Activated T-helper 9 cell treated with anti-CD3 and anti-CD28 coated beads, Interleukin-2, amount 50 U/mL, for 16 hours (primary cell): ENCODE measurements around the gene PHACTR1.

Experiments used
- DNase-seq: peaks from one replicate; pipeline ENCODE4 v3.0.0-alpha.2; 2020; ENCODE audit warnings: low read depth

Gene PHACTR1

DNA sequence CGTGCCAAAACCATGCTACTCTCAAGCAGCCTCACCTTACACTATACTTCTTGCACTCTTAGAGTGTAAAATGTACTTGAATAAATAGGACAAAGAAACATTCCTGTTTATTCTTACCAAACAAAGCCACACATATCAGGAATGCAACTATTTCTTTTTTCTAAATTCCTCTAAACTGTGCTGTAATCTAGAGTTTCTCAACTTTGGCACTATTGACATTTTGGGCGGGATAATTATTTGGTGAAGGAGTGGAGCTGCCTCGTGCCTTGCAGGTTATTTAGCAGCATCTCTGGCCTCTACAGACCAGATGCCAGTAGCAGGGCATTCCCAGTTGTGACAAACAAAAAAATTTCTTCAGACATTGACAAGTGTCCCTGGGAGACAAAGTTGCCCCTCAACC is 86.9 kb downstream of the PHACTR1 start:
- no peak for DNase-seq

DNA sequence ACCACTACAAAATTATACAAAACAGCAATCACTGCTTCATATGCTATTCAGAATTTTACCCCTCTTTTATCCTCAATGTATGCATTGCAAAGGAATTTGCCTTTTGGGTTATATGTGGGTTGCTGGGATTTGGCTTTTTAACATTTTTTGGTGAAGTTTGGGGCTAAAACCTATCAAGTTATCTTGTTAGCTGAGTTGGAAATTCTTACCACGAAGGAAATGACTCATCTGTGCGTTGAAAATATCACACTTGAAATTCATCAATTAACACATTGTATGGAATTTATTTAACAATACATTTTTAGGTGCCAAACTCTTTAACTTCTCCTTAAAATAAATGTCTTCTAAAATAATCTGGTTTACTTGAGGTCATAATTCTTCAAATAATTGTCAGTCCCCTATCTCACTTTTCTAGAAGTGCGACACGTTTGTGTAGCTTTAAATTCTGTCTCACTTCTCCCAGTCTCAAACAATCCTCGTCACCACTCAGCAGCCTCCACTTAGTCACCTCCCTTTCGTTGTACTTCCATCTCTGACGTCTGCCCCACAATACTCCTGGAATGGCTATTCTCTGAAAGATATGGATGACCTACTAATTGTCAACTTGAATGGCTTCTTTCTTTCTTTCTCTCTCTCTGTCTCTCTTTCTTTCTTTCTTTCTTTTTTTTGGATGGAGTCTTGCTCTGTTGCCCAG is 88.5 kb downstream of the PHACTR1 start:
- no peak for DNase-seq

DNA sequence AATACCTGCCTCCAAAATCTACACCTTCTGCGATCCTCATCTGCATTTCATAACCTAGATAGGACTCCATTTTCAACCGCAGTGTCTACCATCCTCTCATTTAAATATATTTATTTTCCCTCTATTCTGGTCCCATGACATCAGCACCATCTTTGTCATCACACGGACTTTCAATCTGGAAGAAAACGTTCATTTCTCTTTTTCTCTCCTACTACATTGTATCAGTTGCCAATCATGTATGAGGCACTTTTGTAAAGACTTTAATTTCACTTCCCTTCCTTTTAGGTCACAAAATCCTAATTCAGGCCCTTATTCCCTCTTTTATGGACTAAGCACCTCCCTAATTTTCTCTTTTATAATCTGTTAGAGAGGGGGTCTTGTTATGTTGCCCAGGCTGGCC is 89.6 kb downstream of the PHACTR1 start:
- DNase-seq, result no peak

DNA sequence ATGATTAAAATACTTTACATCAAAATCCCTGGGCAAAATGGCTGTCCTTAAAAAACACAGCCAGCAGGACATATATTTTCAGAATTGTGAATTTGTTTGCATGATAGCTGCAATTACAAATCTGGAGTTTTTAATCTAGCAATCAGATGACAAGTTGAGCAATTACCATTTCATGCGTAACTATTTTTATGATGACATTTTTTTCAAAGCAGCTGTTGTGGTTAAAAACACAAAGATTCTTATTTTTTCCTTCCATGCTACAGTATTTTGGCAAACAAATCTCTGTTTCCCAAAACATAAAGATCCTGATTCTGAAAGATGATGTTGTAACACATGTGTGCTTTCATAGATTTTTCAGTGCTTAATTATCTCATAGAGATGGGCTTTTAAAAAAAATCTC is 90.2 kb downstream of the PHACTR1 start:
- DNase-seq, result no peak

DNA sequence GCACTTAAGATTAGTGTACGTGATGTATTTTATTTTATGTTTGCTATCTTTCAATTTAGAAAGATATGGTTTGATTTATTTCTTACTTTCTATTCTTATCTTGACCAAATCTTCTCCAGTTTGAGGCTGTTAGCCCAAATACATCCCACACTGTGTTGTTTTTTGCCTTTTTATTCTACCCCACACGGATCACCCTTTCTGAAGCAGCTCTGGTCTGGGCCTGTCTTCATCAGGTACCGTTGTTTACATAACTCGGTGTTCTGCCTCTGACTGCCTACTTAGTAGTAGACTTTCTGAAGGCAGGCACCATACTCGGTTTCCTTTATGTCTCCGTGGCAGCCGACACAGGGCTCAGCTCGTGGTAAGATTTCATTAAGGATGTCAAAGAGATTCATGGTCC is 95.0 kb downstream of the PHACTR1 start:
- DNase-seq, result no peak

DNA sequence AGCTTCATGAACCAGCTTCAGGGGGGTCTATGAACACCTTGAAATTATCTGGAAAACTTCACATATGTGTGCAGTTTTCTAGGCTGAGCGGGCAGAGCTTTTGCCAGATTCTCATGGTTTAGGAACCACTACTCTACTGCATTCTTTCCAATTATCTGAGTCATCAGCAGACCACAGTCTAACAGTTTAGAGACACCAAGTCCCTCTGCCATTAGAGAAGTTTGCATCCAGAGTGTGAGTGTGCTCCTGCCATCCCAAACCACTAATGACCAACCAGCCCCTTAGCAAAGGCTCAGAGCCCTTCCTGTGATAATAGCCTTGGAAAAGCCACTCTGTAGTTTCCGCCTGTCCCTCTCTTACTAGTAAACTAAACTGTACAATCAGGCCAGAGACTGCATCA is 96.8 kb downstream of the PHACTR1 start:
- DNase-seq, result no peak

DNA sequence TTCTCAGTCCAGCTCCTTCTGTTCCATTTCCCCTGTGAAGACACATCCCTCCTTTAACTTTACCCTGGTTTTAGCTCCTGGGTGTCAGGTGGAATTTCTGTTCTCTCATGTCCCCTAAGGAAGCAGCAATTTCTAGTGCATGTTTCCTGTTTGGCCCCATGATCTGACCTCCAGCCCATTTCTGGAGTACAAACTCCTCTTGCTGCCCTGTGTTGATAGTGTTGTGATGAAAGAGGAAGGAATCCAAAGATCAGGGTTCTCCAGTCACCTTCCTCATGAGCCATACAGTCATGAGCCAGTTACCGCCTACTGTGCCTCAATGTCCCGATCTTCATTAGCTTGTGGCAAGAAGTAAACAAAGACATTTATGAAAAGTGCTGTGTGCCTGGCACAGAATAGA is 97.4 kb downstream of the PHACTR1 start:
- no peak for DNase-seq

DNA sequence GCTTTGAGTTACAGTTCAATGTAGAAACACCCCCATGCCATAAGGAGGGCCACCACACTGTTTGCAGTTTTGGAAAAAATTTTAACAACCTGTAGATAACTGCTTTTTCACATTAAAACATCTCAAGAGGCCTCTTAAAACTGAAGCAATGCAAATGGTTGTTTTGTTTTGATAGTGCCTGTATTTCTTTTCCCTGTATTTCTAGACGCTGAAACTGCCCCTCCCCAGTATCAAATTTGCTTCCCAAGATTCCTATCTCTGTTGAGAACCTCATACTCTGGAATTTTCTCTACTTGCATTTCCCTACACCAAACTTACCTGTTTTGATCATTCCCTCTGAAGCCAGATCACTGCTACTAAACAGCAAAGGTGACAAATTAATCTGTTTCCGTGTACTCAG is 98.5 kb downstream of the PHACTR1 start:
- DNase-seq, result no peak

DNA sequence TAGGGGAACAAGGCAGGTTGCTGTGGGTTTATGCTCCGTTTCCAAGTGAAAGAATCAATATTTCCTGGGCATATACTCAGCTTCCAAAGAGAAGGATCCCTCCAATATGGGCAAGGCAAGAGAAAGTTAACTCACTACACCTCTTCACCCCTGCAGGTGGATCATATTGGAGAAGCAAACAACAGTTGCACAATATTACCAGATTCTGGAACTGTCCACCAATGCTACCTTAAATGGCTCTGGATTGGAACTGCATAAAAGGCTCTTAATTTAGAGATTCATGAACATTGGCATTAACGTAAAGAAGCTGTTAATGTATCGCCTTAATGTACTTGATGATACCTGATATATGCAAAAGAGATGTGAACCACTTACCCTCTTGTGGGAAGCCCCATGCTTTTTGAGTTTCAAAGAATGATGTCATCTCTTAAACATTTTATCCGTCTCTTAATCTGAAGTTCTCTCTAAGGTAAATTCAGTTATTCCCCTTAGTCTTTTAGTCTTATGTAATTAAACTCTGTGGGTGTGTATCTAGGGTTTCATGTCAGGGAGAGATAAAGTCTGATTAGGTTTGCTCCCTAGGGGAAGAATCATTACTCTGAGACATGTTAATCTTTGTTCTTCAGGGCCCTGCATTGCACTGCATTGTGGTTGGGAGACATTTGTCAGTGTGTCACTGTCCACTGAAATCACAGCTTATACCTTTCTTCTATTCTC is 99.5 kb downstream of the PHACTR1 start:
- no peak for DNase-seq

DNA sequence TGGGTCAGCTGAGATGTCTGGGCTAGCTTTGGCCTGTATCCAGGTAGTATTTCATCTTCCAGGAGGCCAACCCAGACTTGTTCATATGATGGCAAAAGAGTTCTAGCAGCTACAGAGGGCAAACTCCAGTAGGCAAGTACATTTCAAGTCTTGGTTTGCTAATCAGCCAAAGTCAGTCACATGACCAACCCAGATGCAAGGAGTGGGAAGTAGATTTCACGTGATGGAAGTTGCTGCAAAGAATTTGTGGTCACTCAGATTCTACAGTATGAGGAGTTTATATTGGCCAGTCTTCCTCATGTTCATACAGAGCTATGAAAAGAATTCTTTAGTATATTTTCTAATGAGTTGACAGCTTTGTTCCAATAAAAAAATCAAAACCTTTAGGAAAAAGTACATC is 101.8 kb downstream of the PHACTR1 start:
- DNase-seq, result no peak

DNA sequence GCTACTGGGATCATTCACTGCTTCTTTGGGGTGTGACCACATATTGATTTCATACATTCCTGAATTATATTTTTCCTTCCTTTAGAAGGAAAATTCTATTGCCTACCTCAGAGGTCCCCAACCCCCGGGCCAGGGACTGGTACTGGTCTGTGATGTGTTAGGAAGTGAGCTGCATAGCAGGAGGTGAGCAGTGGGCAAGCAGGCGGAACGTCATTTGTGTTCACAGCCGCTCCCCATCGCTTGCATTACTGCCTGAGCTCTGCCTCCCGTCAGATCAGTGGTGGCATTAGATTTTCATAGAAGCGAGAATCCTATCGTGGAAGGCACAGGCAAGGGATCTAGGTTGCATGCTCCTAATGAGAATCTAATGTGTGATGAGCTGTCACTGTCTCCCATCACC is 107.3 kb downstream of the PHACTR1 start:
- no peak for DNase-seq

DNA sequence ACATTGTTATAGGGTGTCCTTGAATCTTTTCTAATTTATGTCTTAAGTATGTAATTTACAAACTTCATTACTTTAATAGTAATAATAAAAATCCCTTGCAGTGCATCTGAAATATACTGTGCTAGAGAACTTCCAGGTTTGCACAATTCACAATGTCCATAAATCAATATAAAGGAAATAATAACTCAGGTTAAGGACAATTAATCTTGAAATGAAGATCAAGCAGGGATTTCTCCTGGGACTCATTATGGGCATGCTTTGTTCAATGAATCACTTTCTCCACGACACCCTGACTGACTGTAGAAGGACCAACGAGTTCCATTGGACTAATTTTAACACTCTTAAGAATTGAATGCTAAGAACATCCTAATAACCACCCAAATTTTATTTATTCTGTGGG is 110.0 kb downstream of the PHACTR1 start:
- DNase-seq, result no peak

DNA sequence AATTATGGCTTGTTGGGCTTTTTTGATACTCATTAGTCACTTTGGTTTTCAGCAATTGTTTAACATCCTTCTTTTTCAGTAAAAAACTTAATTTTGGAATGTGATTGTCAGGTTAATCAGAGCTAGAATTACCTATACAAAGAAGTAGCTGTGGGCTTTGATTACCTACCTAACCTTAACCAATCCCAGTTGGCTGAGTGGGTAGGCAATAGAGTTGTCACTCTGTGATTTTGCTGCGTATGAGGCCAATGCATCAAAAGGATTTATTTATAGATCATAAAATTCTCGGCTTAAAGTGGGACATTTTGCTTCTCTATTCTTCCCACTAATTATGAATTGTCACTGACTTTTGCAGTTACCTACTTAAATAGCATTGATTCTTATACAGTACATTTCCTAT is 111.4 kb downstream of the PHACTR1 start:
- no peak for DNase-seq

DNA sequence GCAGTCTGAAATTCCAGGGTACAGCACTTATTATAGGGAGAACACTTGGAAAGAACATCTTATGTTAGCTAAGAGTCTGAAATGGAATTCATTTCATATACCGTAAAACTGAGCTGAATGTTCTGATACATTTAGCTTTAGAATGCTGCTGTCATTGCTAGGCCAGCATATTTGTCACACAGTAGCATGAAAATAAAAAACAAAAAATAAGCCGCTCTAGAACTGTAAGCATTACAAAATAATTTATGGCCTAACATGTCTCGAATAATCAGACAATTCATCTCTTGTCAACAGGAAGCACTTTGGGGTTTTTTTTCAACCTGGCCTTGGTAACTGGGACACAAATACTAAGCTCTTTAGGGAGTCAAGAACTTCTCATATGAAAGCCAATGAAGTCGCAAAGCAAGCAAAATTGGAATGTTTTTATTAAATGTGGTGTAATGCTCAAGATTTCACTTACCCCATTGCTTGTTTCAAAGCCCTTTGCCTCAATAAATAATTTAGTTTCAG is 115.7 kb downstream of the PHACTR1 start:
- no peak for DNase-seq

DNA sequence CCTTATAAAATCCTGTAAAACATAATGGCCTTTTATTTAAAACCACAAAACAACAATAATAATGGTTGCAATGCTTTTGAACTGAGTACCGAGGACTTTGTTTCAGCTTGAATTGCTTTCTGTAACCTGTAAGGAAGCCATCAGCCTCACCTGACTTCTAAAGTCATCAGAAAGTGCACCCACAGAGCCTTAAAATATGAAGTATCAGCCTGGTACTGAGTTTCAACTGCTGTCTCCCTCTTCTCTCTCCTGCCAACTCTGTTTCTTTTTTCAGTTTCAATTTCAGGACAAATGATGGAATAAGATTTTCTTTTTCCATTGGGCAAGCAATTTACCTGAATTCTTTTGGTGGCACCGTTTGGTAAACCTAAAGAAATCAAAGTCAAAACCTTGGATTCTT is 119.4 kb downstream of the PHACTR1 start:
- DNase-seq, result no peak

DNA sequence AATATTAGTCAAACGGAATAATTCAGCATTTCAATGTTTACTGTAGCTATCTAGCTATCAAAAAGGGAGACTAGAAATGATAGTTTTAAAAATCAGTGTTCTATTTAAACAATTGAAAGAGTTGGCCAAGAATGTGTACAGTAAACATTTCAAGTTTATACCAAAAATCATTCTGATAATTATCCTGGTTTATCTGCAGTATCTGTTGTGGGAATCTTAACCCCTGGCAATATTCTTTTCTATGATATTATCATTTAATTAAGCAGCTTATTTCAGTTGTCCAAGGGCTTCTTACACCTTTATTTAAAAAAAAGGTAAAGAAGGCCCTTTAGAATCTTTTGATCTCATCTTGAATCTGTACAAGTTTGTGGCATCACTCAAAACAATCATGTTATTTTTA is 125.1 kb downstream of the PHACTR1 start:
- no peak for DNase-seq

DNA sequence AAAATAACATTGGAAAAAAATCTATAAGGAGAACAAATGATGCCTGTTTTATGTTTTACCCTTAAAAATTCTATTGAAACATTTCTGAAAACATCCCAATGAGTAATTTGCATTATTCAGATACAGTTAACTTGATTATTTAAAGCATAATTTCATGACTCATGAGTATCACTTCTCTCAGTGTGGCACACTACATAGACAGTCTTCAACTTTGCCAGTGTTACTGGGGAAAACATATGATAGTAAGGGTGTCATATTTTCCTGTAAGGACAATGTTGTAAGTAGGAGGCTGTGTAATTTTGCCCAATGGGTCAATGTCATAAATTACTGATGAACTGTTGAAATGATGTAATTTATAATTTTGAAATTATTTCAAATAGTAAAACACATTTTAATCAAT is 125.5 kb downstream of the PHACTR1 start:
- DNase-seq, result no peak

DNA sequence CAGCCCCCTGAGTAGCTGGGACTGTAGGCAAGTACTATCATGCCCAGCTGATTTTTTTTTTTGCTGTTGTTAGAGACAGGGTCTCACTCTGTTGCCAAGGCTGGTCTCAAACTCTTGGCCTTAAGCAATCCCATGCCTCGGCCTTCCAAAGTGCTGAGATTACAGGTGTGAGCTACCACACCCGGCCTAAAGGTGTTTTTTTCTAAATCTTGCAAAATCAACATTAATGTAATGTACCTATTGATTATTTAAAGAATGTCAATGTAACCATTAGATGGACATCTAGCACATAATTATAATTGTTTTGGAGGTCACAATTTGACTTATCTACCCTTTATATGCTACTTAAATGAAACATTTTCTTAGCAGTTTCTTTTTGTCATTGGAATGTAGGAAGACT is 126.1 kb downstream of the PHACTR1 start:
- DNase-seq, result no peak

DNA sequence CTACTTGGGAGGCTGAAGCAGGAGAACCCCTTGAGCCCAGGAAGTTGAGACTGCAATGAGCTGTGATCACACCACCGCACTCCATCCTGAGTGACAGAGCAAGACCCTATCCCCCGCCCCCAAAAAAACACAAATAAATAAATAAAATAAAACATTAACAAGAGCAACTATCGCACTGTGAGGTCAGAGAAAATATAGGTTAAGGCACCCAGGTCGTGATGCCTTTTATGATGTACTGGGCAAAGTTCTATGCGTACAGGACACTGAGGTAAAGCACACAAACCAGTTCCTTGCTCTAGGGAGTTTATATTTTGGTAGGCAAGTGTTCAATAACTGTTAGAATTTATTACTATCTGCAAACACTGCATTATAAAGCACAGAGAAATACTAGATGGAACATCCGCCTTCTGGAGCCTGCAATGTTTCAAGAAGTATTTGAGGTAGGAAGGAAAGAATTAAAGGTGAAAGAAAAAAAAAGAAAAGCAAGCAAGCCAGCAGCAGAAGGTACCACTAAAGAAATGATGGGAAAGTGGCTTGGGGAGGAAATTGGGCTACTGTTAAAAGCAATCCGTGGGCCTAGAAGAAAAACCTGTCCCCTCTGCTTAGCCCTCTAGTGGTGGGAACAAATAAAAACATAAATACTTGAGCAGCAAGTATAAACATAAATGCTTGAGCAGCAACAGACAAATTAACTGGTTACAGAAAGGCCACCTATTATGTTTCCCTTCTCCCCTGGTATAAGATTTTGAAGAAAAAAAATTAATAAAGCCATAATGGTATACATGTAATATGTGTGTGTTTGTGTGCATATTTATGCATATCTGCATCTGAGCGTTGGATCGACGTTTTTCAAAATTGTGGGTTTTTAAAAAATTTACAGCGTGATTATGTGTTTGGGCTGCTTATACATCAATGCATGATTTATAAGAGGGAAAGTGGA is 128.0 kb downstream of the PHACTR1 start:
- DNase-seq, result no peak

DNA sequence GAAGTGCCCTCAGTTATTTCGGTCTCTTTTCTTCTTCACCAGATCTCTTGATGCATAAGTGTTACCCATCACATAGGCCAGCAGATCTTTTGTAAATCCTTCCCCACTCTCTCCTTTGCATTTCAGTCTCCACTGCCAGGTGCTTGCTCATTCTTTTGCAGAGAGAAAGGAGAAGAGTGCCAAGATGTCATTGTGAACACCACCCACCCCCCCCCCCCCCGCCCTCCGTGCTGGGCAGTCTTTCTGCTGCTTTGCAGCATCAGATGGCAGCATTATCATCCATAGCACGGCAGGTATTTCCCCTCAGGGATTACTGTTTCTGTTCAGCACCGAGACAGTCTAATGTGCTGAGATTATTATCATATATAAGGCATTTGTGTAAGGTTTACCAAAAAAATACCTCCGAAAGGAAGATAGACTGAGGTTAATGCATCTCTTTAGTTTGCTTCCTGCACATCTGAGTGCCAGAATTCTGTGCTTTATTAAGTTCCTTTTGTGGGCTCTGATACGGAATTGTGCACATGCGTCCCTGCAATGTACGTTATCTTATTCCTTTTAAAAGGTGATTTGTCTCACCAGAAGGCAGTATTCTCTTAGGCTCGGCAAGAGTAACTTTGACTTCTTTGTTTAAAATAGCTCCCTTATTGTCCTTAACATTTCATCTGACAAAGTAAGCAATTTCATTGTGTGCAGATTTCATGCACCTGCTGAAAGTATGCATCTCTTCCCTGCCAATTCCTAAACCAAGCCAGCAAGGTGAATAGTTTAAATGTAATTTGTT is 128.8 kb downstream of the PHACTR1 start:
- no peak for DNase-seq

DNA sequence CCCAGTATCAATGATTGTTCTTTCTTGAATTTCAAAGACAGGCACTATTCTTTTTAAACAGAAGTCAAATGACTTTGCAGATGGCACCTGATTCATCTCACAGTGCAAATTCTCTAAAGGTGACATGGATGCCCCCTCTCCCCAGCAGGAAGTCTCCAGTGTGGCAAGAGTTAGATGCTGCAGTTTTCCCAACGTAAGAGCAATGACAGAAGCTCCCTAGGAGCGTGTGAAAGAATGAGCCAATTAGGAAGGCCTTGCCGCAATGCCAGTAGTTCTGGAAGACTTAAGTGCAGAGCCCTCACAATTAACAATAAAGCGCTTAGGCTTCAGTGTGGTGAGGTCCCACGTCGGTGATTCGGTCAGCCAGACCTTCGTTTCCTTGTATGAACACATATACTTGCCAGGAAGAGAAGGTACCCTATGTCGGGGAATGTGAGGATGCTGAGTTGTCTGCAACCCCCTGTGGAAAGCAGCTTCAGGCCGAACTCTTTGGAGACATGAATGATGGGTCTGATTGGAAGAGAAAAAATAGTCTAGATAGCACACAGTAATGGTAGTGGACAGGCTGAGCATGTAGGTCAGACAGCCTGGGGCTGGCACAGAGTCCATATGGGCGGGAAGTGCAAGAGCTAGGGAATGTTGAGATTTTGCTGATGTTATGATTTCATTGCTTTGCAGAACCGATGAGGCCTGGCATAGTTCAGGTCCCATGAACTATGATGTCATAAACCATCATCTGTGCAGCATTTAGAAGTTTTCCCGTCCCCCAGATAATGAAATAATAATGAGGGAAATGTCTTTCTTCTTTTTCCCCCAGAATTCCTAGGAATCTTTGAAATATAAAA is 132.6 kb downstream of the PHACTR1 start:
- no peak for DNase-seq
